Endothelial cell of umbilical vein (primary cell): ENCODE measurements around the gene NUMA1. TPM values are rescaled to one million over a fixed set of nuclear protein-coding genes. Genes with fewer than 3 reads are reported as not detected.

Experiments
- BruUV-seq: library from RNA; stranded (reverse); fragments of 400-500 nt; replicated peaks from 2 replicates; lab custom pipeline; 2021; lab: Mats Ljungman, UMichigan
- CTCF ChIA-PET: fragments of 300-600, 350-600 bp; sonication (Branson Sonifier 250); formaldehyde crosslinking; loops from one replicate; lab custom pipeline; 2021; ENCODE audit warnings: antibody characterized with exemption, inconsistent platforms; lab: Charles Lee
- POLR2A ChIA-PET: fragments of 300-600, 350-600 bp; sonication (Branson Sonifier 250); formaldehyde crosslinking; loops from one replicate; lab custom pipeline; 2021; ENCODE audit warnings: antibody characterized with exemption, inconsistent platforms; lab: Charles Lee
- DNase-seq: peaks from one replicate; pipeline ENCODE4 v3.0.0-alpha.2; 2011; ENCODE audit warnings: low read depth, low spot score
- FAIRE-seq: peaks from 2 replicates; lab custom pipeline; 2011; peaks lifted over from hg19 to GRCh38; lab: Jason Lieb, UNC
- H2AFZ ChIP-seq: 2 replicates; pipeline ENCODE4 v1.6.0; 2012; ENCODE audit warnings: low read depth, low read length, control low read depth, inconsistent platforms
- H3K27ac ChIP-seq: 2 replicates; pipeline ENCODE4 v1.5.1; 2011; ENCODE audit warnings: low read depth, mild to moderate bottlenecking, control low read depth, low read length, moderate library complexity; ENCODE audit not compliant: insufficient read depth
- H3K27me3 ChIP-seq, 2 experiments: 2 replicates each; pipeline versions ENCODE4 v1.6.0 to v1.6.1; 2011; ENCODE audit warnings: low read length in 2 of 2, mixed read lengths in 1 of 2; ENCODE audit not compliant: control insufficient read depth in 2 of 2, insufficient read depth in 2 of 2
- H3K36me3 ChIP-seq, 2 experiments: 2 replicates in 1 of 2; 3 replicates in 1 of 2; pipeline ENCODE4 v1.5.1; 2011; ENCODE audit warnings: low read length in 2 of 2, mild to moderate bottlenecking in 1 of 2, moderate library complexity in 1 of 2; ENCODE audit not compliant: control insufficient read depth in 2 of 2, insufficient read depth in 2 of 2; ENCODE audit errors: extremely low read depth in 1 of 2
- H3K4me1 ChIP-seq: 3 replicates; pipeline ENCODE4 v1.5.1; 2011; ENCODE audit warnings: mild to moderate bottlenecking, low read length; ENCODE audit not compliant: control insufficient read depth, insufficient read depth; ENCODE audit errors: extremely low read depth
- H3K4me2 ChIP-seq: 2 replicates; pipeline ENCODE4 v1.6.1; 2011; ENCODE audit warnings: low read length, control low read depth, mixed read lengths; ENCODE audit not compliant: insufficient read depth
- H3K4me3 ChIP-seq, 3 experiments: fragments of 200-600 bp in 1 of 3; sonication (generic), shearing (Covaris generic) in 1 of 3; replicated peaks in 1 of 3; 2 replicates each; pipeline ENCODE4 v1.5.1; 2011 to 2016; ENCODE audit warnings: control low read depth in 3 of 3, low read length in 3 of 3, mild to moderate bottlenecking in 2 of 3, inconsistent platforms in 1 of 3, low read depth in 1 of 3, moderate library complexity in 1 of 3; ENCODE audit not compliant: insufficient read depth in 1 of 3
- H3K79me2 ChIP-seq: 2 replicates; pipeline ENCODE4 v1.6.0; 2012; ENCODE audit warnings: low read length, inconsistent platforms; ENCODE audit not compliant: control insufficient read depth, insufficient read depth
- H3K9ac ChIP-seq: replicated peaks from 2 replicates; pipeline ENCODE3; 2011; ENCODE audit warnings: low read length, control low read depth; ENCODE audit not compliant: insufficient read depth; ENCODE audit errors: extremely low read depth
- H3K9me1 ChIP-seq: replicated peaks from 3 replicates; pipeline ENCODE4 v1.6.0; 2011; ENCODE audit warnings: mild to moderate bottlenecking, low read length; ENCODE audit not compliant: control insufficient read depth, insufficient read depth; ENCODE audit errors: extremely low read depth
- H3K9me3 ChIP-seq: replicated peaks from 2 replicates; pipeline ENCODE4 v1.5.1; 2012; ENCODE audit warnings: low read length, inconsistent platforms; ENCODE audit not compliant: control insufficient read depth, insufficient read depth
- H4K20me1 ChIP-seq: replicated peaks from 2 replicates; pipeline ENCODE3; 2011; ENCODE audit warnings: mild to moderate bottlenecking, low read length; ENCODE audit not compliant: control insufficient read depth, insufficient read depth; ENCODE audit errors: extremely low read depth
- EZH2 ChIP-seq: IDR thresholded peaks from 2 replicates; pipeline ENCODE4 v1.6.1; 2012; ENCODE audit warnings: borderline replicate concordance, low read depth, mild to moderate bottlenecking, moderate library complexity, low read length, inconsistent platforms; ENCODE audit not compliant: severe bottlenecking
- FOS ChIP-seq: IDR thresholded peaks from 2 replicates; pipeline ENCODE4 v1.6.1; 2011; ENCODE audit warnings: mild to moderate bottlenecking, low read length, moderate library complexity, borderline replicate concordance; ENCODE audit not compliant: insufficient read depth
- GATA2 ChIP-seq: IDR thresholded peaks from 2 replicates; pipeline ENCODE4 v1.7.0; 2011; ENCODE audit warnings: low read depth, mild to moderate bottlenecking, moderate library complexity, mixed read lengths, low read length; ENCODE audit not compliant: insufficient read length, insufficient read depth
- JUN ChIP-seq: IDR thresholded peaks from 2 replicates; pipeline ENCODE4 v1.6.1; 2011; ENCODE audit warnings: borderline replicate concordance, low read depth; ENCODE audit not compliant: insufficient read length, insufficient read depth
- MYC ChIP-seq: IDR thresholded peaks from one replicate; pipeline ENCODE4 v1.6.1; 2011; ENCODE audit warnings: mild to moderate bottlenecking, low read depth, low read length
- POLR2A ChIP-seq: IDR thresholded peaks from 2 replicates; pipeline ENCODE4 v1.6.1; 2012; ENCODE audit warnings: low read depth, mild to moderate bottlenecking, control low read depth, low read length
- POLR2AphosphoS5 ChIP-seq: IDR thresholded peaks from 2 replicates; pipeline ENCODE4 v1.6.1; 2012; ENCODE audit warnings: low read depth, mild to moderate bottlenecking, control low read depth, low read length, moderate library complexity; ENCODE audit not compliant: insufficient read depth
- dilution Hi-C: fragments of 300-500 bp; cut with MboI; formaldehyde crosslinking; loops from one replicate; pipeline ENCODE4 v1.15.0; 2019; ENCODE audit warnings: low sequenced_read_pairs; ENCODE audit not compliant: extremely low pct_ligation_motif_present
- intact Hi-C: fragments of 100-400 bp; cut with micrococcal nuclease; formaldehyde crosslinking; loops from one replicate; pipeline ENCODE4 v1.10.0; 2022
- polyA plus RNA-seq, 4 experiments: library from polyadenylated mRNA; depleted of rRNA in 3 of 4; stranded (reverse) in 3 of 4; unstranded in 1 of 4; fragments of >200 nt; gene quantifications; 2 replicates each; pipeline versions ENCODE4 v1.2.1 to v1.2.3, GENCODE V29; 2011 to 2012; ENCODE audit warnings: missing spikeins in 1 of 4
- total RNA-seq: library from RNA; stranded (reverse); gene quantifications from 2 replicates; pipeline ENCODE4 v1.2.3, GENCODE V29; 2021
- TF ChIP-seq, protein P1 (sequence below): IDR thresholded peaks from 2 replicates; pipeline ENCODE4 v1.6.1; 2011; ENCODE audit not compliant: insufficient read depth, insufficient read length
- TF ChIP-seq, protein P2 (sequence below), 2 donors: IDR thresholded peaks; 1 replicate in 1 of 2; 2 replicates in 1 of 2; pipeline ENCODE4 v1.5.1; 2011; ENCODE audit warnings: low read length in 2 of 2, mild to moderate bottlenecking in 2 of 2, moderate library complexity in 2 of 2, control low read depth in 1 of 2, inconsistent platforms in 1 of 2, low read depth in 1 of 2; ENCODE audit not compliant: insufficient read depth in 1 of 2; ENCODE audit errors: extremely low read depth in 1 of 2

Gene NUMA1
- total and polyA plus RNA-seq, 2 donors (not counting 3 experiments of a cell fraction or from before 2014, with no cell fraction given), result 120 to 164 TPM

DNA sequence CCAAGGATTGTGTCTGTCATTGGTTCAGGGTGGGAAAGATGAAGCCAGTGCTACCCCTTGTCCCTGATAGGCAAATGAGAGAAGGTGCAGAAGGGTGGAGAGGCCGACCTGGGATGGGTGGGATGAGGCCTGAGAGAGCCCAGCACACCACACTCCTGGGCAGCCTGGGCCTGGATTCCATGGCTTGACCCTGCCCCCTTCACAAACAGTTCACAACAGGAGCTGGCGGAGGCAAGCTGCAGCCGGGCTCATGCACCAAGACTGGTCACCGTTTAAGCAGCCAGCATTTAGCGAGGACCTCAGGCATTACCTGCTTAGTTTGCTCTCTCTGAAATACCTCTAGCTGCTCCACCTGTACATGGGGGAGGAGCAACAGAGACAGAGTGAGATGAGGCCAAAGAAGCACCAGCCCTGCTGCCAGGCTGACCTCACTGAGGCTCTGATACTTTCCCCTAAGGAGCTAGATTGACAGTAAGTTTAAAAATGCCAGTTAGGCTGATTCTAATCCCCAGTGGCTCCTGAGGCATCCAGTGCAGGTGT is 68.2 kb downstream of the NUMA1 start:
- no peaks in the 10 kb centered on the region for H3K4me1 ChIP-seq
- no peak overlapping the region for H3K4me2 ChIP-seq
- H3K79me2 ChIP-seq, result no peaks in the 10 kb centered on the region
- DNase-seq (no peak), FAIRE-seq (no peak)
- TF ChIP-seq, protein P1, sequence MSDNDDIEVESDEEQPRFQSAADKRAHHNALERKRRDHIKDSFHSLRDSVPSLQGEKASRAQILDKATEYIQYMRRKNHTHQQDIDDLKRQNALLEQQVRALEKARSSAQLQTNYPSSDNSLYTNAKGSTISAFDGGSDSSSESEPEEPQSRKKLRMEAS, result no peak
- TF ChIP-seq MYC (no peak), GATA2 (no peak), FOS (no peak), JUN (no peak), EZH2 (no peak)
- H3K9me1 ChIP-seq, result no peaks in the 10 kb centered on the region
- no peaks in the 10 kb centered on the region for H3K9me3 ChIP-seq
- no TSS peak for BruUV-seq
- intact Hi-C loops, result no loop called here
- ChIA-PET POLR2A (no interaction called here), CTCF (interaction anchor here (1.6 to 5.9 kb wide), 3 partner anchors 13 to 79 kb away, joined by 3 to 43 read pairs (median 6); no protein-coding TSS in a partner anchor)
- no peak overlapping the region for H3K4me3 ChIP-seq
- H4K20me1 ChIP-seq, result no peaks in the 10 kb centered on the region
- dilution Hi-C loops, result no loop called here
- no peak overlapping the region for H3K9ac ChIP-seq
- H3K27ac ChIP-seq, result no peak overlapping the region
- H3K36me3 ChIP-seq, result peaks cover 22 to 87% of the 10 kb centered on the region in 2 experiments
- H2AFZ ChIP-seq, result no peak overlapping the region
- no peaks in the 10 kb centered on the region for H3K27me3 ChIP-seq

DNA sequence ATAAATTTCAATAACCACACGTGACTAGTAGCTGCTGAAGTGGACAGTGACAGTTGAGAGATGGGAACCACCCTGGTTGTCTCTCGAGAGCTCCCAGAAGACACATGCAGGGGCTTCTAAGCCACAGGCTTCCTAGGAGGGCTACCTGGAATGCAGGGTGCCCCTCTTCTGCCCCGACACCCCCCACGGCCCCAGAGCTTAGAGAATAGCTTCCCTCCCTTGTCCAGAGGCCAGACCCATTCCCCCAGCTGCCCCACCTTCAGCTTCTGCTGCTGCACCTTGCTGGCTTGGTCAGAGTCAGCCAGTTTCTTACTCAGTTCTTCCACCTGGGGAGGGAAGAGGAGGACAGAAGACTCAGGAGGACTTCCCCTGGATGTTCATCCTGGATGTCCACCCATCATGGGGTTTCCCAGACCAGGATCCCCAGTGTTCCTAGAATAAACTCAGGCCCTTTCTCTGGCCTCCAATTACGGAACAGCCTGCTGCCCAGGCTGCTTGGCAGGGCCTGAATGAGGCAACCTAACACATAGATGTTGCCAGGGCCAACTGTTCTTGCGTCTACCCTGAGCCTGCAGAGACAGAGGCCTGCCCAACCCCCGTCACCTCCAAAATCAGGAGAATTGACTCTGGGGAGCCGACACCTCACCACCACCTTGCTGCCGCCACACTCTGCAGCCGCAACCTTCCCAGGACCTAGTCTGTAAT is 69.7 kb downstream of the NUMA1 start:
- intact Hi-C loops, result no loop called here

More for the DNA sequence above, 69.7 kb downstream of the NUMA1 start:
- Histone ChIP-seq H3K27me3 (no peaks in the 10 kb centered on the region), H3K79me2 (no peaks in the 10 kb centered on the region), H3K9me1 (no peaks in the 10 kb centered on the region), H3K36me3 (peaks cover 22 to 86% of the 10 kb centered on the region in 2 experiments), H3K9ac (no peak overlapping the region), H2AFZ (no peak overlapping the region), H3K4me1 (no peaks in the 10 kb centered on the region), H4K20me1 (no peaks in the 10 kb centered on the region), H3K4me3 (no peak overlapping the region), H3K27ac (no peak overlapping the region), H3K9me3 (no peaks in the 10 kb centered on the region), H3K4me2 (no peak overlapping the region)
- dilution Hi-C loops, result no loop called here
- TF ChIP-seq FOS, result no peak
- TF ChIP-seq, protein P1, result no peak
- TF ChIP-seq, protein P2, sequence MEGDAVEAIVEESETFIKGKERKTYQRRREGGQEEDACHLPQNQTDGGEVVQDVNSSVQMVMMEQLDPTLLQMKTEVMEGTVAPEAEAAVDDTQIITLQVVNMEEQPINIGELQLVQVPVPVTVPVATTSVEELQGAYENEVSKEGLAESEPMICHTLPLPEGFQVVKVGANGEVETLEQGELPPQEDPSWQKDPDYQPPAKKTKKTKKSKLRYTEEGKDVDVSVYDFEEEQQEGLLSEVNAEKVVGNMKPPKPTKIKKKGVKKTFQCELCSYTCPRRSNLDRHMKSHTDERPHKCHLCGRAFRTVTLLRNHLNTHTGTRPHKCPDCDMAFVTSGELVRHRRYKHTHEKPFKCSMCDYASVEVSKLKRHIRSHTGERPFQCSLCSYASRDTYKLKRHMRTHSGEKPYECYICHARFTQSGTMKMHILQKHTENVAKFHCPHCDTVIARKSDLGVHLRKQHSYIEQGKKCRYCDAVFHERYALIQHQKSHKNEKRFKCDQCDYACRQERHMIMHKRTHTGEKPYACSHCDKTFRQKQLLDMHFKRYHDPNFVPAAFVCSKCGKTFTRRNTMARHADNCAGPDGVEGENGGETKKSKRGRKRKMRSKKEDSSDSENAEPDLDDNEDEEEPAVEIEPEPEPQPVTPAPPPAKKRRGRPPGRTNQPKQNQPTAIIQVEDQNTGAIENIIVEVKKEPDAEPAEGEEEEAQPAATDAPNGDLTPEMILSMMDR (IDR thresholded peaks at IDR 0.05; ENCODE audit: extremely low read depth in 1 of 2, insufficient read depth in 1 of 2, low read depth in 1 of 2, low read length in 2 of 2), result no peak
- TF ChIP-seq JUN, result no peak
- TF ChIP-seq POLR2A, result no peak
- no peak for TF ChIP-seq POLR2AphosphoS5
- no peak for TF ChIP-seq MYC
- no peak for TF ChIP-seq GATA2
- TF ChIP-seq EZH2, result no peak
- DNase-seq (no peak), FAIRE-seq (no peak)
- ChIA-PET CTCF (interaction anchor here (3.5 kb wide), 1 partner anchor 14 kb away, joined by 13 read pairs; no protein-coding TSS in a partner anchor), POLR2A (no interaction called here)
- BruUV-seq, result no TSS peak
